ENCODE data around the gene ANXA11.

GRCh38 chr10:80174641-80175395, 30.5 kb downstream of the ANXA11 start:
- TF ChIP-seq POLR2AphosphoS5 (IDR thresholded peaks at IDR 0.05) (no peak), EZH2 (IDR thresholded peaks at IDR 0.05; ENCODE audit: borderline replicate concordance, insufficient read depth, low read length, poor library complexity, severe bottlenecking) (no peak), SMC3 (conservative IDR thresholded peaks at IDR 0.05; ENCODE audit: poor library complexity) (no peak), RAD21 (conservative IDR thresholded peaks at IDR 0.05) (no peak), TAF1 (IDR thresholded peaks at IDR 0.05; ENCODE audit: low read depth) (no peak), EP300 (conservative IDR thresholded peaks at IDR 0.05; ENCODE audit: poor library complexity, severe bottlenecking) (no peak), MXI1 (conservative IDR thresholded peaks at IDR 0.05; ENCODE audit: poor library complexity, severe bottlenecking) (no peak)
- TF ChIP-seq, protein P1, sequence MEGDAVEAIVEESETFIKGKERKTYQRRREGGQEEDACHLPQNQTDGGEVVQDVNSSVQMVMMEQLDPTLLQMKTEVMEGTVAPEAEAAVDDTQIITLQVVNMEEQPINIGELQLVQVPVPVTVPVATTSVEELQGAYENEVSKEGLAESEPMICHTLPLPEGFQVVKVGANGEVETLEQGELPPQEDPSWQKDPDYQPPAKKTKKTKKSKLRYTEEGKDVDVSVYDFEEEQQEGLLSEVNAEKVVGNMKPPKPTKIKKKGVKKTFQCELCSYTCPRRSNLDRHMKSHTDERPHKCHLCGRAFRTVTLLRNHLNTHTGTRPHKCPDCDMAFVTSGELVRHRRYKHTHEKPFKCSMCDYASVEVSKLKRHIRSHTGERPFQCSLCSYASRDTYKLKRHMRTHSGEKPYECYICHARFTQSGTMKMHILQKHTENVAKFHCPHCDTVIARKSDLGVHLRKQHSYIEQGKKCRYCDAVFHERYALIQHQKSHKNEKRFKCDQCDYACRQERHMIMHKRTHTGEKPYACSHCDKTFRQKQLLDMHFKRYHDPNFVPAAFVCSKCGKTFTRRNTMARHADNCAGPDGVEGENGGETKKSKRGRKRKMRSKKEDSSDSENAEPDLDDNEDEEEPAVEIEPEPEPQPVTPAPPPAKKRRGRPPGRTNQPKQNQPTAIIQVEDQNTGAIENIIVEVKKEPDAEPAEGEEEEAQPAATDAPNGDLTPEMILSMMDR (IDR thresholded peaks at IDR 0.05; ENCODE audit: poor library complexity, severe bottlenecking), result no peak
- TF ChIP-seq, protein P2, sequence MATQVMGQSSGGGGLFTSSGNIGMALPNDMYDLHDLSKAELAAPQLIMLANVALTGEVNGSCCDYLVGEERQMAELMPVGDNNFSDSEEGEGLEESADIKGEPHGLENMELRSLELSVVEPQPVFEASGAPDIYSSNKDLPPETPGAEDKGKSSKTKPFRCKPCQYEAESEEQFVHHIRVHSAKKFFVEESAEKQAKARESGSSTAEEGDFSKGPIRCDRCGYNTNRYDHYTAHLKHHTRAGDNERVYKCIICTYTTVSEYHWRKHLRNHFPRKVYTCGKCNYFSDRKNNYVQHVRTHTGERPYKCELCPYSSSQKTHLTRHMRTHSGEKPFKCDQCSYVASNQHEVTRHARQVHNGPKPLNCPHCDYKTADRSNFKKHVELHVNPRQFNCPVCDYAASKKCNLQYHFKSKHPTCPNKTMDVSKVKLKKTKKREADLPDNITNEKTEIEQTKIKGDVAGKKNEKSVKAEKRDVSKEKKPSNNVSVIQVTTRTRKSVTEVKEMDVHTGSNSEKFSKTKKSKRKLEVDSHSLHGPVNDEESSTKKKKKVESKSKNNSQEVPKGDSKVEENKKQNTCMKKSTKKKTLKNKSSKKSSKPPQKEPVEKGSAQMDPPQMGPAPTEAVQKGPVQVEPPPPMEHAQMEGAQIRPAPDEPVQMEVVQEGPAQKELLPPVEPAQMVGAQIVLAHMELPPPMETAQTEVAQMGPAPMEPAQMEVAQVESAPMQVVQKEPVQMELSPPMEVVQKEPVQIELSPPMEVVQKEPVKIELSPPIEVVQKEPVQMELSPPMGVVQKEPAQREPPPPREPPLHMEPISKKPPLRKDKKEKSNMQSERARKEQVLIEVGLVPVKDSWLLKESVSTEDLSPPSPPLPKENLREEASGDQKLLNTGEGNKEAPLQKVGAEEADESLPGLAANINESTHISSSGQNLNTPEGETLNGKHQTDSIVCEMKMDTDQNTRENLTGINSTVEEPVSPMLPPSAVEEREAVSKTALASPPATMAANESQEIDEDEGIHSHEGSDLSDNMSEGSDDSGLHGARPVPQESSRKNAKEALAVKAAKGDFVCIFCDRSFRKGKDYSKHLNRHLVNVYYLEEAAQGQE (IDR thresholded peaks at IDR 0.05; ENCODE audit: borderline replicate concordance), result no peak
